ENCODE results near the gene PSMB1. TPM values are rescaled to one million over a fixed set of nuclear protein-coding genes. Genes with fewer than 3 reads are reported as not detected.

PSMB1 gene
- total and polyA plus RNA-seq, 2 experiments from 2014 or later: 357 to 576 TPM

DNA sequence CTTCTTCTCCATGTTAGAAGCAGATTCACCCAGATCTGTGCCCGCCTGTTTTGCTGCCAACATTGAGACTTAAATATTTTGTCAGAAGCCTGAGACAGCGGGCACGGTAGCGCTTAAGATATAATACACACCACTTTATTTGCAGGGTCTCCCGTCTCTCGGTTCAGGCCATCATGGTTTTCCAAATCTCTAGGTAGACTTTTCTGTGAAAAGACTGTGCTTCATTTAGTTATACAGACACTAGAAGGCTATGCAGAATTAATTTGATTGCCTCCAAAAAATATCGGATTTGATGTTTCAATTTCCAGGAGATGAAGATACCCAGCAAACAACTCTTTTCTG is 1.7 kb upstream of the PSMB1 start:
- H3K4me3 Mint-ChIP-seq: no peak overlapping the region
- H3F3A ChIP-seq (replicated peaks; ENCODE audit: low read depth): no peaks in the 10 kb centered on the region
- H3K4me3 ChIP-seq: peak overlapping the region; percentile 92
- ATAC-seq: no peak
- no peaks in the 10 kb centered on the region for H3K9me2 ChIP-seq (ENCODE audit: insufficient read depth)
- DNase-seq (ENCODE audit: low spot score): no peak
- peaks cover 15% of the 10 kb centered on the region for H3K4me1 Mint-ChIP-seq
- TF ChIP-seq NANOG (IDR thresholded peaks at IDR 0.05; ENCODE audit: borderline replicate concordance) (no peak), POLR2AphosphoS5 (IDR thresholded peaks at IDR 0.05; ENCODE audit: low read depth) (no peak), STAT1 (IDR thresholded peaks at IDR 0.05; ENCODE audit: unreplicated experiment) (no peak), ZNF331 (CRISPR knock-in tag; IDR thresholded peaks at IDR 0.05; ENCODE audit: low read depth) (no peak), EZH2phosphoT487 (IDR thresholded peaks at IDR 0.05; ENCODE audit: unreplicated experiment) (no peak), JUNB (IDR thresholded peaks at IDR 0.05; ENCODE audit: unreplicated experiment) (no peak), EZH2 (IDR thresholded peaks at IDR 0.05; ENCODE audit: low read depth, unreplicated experiment) (no peak), ZNF114 (CRISPR knock-in tag; IDR thresholded peaks at IDR 0.05) (no peak), CREB1 (CRISPR knock-in tag; IDR thresholded peaks at IDR 0.05; ENCODE audit: low read depth) (no peak)
- TF ChIP-seq, protein P1, sequence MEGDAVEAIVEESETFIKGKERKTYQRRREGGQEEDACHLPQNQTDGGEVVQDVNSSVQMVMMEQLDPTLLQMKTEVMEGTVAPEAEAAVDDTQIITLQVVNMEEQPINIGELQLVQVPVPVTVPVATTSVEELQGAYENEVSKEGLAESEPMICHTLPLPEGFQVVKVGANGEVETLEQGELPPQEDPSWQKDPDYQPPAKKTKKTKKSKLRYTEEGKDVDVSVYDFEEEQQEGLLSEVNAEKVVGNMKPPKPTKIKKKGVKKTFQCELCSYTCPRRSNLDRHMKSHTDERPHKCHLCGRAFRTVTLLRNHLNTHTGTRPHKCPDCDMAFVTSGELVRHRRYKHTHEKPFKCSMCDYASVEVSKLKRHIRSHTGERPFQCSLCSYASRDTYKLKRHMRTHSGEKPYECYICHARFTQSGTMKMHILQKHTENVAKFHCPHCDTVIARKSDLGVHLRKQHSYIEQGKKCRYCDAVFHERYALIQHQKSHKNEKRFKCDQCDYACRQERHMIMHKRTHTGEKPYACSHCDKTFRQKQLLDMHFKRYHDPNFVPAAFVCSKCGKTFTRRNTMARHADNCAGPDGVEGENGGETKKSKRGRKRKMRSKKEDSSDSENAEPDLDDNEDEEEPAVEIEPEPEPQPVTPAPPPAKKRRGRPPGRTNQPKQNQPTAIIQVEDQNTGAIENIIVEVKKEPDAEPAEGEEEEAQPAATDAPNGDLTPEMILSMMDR (conservative IDR thresholded peaks at IDR 0.05; ENCODE audit: low read depth in 2 of 2): no peak
- TF ChIP-seq, protein P2, sequence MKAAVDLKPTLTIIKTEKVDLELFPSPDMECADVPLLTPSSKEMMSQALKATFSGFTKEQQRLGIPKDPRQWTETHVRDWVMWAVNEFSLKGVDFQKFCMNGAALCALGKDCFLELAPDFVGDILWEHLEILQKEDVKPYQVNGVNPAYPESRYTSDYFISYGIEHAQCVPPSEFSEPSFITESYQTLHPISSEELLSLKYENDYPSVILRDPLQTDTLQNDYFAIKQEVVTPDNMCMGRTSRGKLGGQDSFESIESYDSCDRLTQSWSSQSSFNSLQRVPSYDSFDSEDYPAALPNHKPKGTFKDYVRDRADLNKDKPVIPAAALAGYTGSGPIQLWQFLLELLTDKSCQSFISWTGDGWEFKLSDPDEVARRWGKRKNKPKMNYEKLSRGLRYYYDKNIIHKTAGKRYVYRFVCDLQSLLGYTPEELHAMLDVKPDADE (IDR thresholded peaks at IDR 0.05): no peak
- TF ChIP-seq, protein P3, sequence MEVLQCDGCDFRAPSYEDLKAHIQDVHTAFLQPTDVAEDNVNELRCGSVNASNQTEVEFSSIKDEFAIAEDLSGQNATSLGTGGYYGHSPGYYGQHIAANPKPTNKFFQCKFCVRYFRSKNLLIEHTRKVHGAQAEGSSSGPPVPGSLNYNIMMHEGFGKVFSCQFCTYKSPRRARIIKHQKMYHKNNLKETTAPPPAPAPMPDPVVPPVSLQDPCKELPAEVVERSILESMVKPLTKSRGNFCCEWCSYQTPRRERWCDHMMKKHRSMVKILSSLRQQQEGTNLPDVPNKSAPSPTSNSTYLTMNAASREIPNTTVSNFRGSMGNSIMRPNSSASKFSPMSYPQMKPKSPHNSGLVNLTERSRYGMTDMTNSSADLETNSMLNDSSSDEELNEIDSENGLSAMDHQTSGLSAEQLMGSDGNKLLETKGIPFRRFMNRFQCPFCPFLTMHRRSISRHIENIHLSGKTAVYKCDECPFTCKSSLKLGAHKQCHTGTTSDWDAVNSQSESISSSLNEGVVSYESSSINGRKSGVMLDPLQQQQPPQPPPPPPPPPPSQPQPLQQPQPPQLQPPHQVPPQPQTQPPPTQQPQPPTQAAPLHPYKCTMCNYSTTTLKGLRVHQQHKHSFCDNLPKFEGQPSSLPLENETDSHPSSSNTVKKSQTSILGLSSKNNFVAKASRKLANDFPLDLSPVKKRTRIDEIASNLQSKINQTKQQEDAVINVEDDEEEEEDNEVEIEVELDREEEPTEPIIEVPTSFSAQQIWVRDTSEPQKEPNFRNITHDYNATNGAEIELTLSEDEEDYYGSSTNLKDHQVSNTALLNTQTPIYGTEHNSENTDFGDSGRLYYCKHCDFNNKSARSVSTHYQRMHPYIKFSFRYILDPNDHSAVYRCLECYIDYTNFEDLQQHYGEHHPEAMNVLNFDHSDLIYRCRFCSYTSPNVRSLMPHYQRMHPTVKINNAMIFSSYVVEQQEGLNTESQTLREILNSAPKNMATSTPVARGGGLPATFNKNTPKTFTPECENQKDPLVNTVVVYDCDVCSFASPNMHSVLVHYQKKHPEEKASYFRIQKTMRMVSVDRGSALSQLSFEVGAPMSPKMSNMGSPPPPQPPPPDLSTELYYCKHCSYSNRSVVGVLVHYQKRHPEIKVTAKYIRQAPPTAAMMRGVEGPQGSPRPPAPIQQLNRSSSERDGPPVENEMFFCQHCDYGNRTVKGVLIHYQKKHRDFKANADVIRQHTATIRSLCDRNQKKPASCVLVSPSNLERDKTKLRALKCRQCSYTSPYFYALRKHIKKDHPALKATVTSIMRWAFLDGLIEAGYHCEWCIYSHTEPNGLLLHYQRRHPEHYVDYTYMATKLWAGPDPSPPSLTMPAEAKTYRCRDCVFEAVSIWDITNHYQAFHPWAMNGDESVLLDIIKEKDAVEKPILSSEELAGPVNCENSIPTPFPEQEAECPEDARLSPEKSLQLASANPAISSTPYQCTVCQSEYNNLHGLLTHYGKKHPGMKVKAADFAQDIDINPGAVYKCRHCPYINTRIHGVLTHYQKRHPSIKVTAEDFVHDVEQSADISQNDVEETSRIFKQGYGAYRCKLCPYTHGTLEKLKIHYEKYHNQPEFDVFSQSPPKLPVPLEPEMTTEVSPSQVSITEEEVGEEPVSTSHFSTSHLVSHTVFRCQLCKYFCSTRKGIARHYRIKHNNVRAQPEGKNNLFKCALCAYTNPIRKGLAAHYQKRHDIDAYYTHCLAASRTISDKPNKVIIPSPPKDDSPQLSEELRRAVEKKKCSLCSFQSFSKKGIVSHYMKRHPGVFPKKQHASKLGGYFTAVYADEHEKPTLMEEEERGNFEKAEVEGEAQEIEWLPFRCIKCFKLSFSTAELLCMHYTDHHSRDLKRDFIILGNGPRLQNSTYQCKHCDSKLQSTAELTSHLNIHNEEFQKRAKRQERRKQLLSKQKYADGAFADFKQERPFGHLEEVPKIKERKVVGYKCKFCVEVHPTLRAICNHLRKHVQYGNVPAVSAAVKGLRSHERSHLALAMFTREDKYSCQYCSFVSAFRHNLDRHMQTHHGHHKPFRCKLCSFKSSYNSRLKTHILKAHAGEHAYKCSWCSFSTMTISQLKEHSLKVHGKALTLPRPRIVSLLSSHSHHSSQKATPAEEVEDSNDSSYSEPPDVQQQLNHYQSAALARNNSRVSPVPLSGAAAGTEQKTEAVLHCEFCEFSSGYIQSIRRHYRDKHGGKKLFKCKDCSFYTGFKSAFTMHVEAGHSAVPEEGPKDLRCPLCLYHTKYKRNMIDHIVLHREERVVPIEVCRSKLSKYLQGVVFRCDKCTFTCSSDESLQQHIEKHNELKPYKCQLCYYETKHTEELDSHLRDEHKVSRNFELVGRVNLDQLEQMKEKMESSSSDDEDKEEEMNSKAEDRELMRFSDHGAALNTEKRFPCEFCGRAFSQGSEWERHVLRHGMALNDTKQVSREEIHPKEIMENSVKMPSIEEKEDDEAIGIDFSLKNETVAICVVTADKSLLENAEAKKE (CRISPR knock-in tag; IDR thresholded peaks at IDR 0.05): no peak
- TF ChIP-seq, protein P4, sequence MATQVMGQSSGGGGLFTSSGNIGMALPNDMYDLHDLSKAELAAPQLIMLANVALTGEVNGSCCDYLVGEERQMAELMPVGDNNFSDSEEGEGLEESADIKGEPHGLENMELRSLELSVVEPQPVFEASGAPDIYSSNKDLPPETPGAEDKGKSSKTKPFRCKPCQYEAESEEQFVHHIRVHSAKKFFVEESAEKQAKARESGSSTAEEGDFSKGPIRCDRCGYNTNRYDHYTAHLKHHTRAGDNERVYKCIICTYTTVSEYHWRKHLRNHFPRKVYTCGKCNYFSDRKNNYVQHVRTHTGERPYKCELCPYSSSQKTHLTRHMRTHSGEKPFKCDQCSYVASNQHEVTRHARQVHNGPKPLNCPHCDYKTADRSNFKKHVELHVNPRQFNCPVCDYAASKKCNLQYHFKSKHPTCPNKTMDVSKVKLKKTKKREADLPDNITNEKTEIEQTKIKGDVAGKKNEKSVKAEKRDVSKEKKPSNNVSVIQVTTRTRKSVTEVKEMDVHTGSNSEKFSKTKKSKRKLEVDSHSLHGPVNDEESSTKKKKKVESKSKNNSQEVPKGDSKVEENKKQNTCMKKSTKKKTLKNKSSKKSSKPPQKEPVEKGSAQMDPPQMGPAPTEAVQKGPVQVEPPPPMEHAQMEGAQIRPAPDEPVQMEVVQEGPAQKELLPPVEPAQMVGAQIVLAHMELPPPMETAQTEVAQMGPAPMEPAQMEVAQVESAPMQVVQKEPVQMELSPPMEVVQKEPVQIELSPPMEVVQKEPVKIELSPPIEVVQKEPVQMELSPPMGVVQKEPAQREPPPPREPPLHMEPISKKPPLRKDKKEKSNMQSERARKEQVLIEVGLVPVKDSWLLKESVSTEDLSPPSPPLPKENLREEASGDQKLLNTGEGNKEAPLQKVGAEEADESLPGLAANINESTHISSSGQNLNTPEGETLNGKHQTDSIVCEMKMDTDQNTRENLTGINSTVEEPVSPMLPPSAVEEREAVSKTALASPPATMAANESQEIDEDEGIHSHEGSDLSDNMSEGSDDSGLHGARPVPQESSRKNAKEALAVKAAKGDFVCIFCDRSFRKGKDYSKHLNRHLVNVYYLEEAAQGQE (IDR thresholded peaks at IDR 0.05; ENCODE audit: unreplicated experiment): no peak
- peaks cover 69% of the 10 kb centered on the region for H3K79me2 ChIP-seq (replicated peaks; ENCODE audit: insufficient read depth)
- H3K27me3 Mint-ChIP-seq (ENCODE audit: insufficient read depth, low read depth, poor library complexity): peaks cover 5% of the 10 kb centered on the region
- no peaks in the 10 kb centered on the region for H3K9me3 Mint-ChIP-seq
- H3K27ac ChIP-seq (ENCODE audit: low read depth): peak overlapping the region; percentile 20
- peak overlapping the region; percentile 97 for H3K4me2 ChIP-seq
- H2AFZ ChIP-seq: peak overlapping the region; percentile 1
- H4K20me1 ChIP-seq (replicated peaks; ENCODE audit: insufficient read depth): peaks cover 19% of the 10 kb centered on the region
- H3K36me3 ChIP-seq (ENCODE audit: insufficient read depth): no peaks in the 10 kb centered on the region
- no peaks in the 10 kb centered on the region for H3K27me3 ChIP-seq (ENCODE audit: insufficient read depth)
- H3K27ac Mint-ChIP-seq: no peak overlapping the region
- peaks cover 23% of the 10 kb centered on the region for H3K4me1 ChIP-seq (ENCODE audit: insufficient read depth)
- H3K36me3 Mint-ChIP-seq (ENCODE audit: low read depth): peaks cover 24% of the 10 kb centered on the region
